GM19351 (cell line): ENCODE measurements around the gene ZNF135.

ENCODE experiments used
- ATAC-seq: cut with Tn5 transposase; IDR thresholded peaks from one replicate; pipeline ENCODE4 v1.9.1; 2021; ENCODE audit warnings: mild to moderate bottlenecking, moderate library complexity; ENCODE audit not compliant: unreplicated experiment

Gene ZNF135

GRCh38 chr19:58045411-58046050 is 13.6 kb upstream of the ZNF135 start:
- no peak for ATAC-seq

GRCh38 chr19:58046856-58047255 is 12.2 kb upstream of the ZNF135 start:
- no peak for ATAC-seq

GRCh38 chr19:58047672-58048071 is 11.4 kb upstream of the ZNF135 start:
- no peak for ATAC-seq

GRCh38 chr19:58052256-58052655 is 6.8 kb upstream of the ZNF135 start:
- no peak for ATAC-seq

GRCh38 chr19:58053480-58054156 is 5.5 kb upstream of the ZNF135 start:
- no peak for ATAC-seq

- no peak for ATAC-seq
Observed at GRCh38 chr19:58054901-58055874, 3.9 kb upstream of the ZNF135 start.

GRCh38 chr19:58056261-58056660 is 2.8 kb upstream of the ZNF135 start:
- ATAC-seq = no peak

GRCh38 chr19:58056861-58057260 is 2.2 kb upstream of the ZNF135 start:
- no peak for ATAC-seq

- no peak for ATAC-seq
Observed at GRCh38 chr19:58058467-58058866, 615 bp upstream of the ZNF135 start.

- no peak for ATAC-seq
Observed at GRCh38 chr19:58059671-58060078, 593 bp downstream of the ZNF135 start.

GRCh38 chr19:58060231-58060630 is 1.1 kb downstream of the ZNF135 start:
- no peak for ATAC-seq

GRCh38 chr19:58063712-58064111 is 4.6 kb downstream of the ZNF135 start:
- no peak for ATAC-seq

GRCh38 chr19:58067240-58067912 is 8.3 kb downstream of the ZNF135 start:
- no peak for ATAC-seq

- ATAC-seq = no peak
Observed at GRCh38 chr19:58079792-58080191, 20.7 kb downstream of the ZNF135 start.

- no peak for ATAC-seq
Observed at GRCh38 chr19:58083021-58083420, 23.9 kb downstream of the ZNF135 start.

GRCh38 chr19:58084596-58085347 is 25.7 kb downstream of the ZNF135 start:
- no peak for ATAC-seq

GRCh38 chr19:58085348-58085875 is 26.3 kb downstream of the ZNF135 start:
- ATAC-seq = no peak

GRCh38 chr19:58086825-58087710 is 28.0 kb downstream of the ZNF135 start:
- no peak for ATAC-seq

GRCh38 chr19:58088521-58089052 is 29.5 kb downstream of the ZNF135 start:
- no peak for ATAC-seq
